GM21447 (cell line): ENCODE data around the gene COL1A1.

Experiments
- ATAC-seq: cut with Tn5 transposase; IDR thresholded peaks from one replicate; pipeline ENCODE4 v1.9.1; 2021; ENCODE audit not compliant: unreplicated experiment

Gene COL1A1

DNA sequence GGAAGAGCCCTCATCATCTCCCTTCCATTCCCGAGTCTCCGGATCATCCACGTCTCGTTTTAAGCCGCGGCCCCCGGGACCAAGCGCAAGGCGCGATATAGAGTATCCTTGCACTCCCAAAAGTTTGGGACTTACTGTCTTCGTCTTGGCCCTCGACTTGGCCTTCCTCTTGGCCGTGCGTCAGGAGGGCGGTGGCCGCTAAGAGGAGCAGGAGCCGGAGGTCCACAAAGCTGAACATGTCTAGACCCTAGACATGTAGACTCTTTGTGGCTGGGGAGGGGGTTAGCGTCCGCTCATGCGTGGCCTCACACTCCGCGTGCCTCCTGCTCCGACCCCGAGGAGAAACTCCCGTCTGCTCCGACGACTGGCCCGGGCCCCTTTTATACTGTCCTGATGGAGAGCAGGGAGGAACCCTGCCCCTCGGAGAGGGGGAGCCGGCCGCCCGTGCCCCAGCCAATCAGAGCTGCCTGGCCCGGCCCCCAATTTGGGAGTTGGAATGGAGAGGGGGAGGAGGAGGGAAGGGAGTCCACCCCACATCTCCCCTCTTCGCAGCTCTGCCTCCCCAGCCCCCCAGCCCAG, at the start of gene COL1A1:
COL1A1 (minus strand) TSS at position 356 of the 579 bp plus-strand sequence; CDS start at position 238, 118 bp downstream.
- ATAC-seq: no peak

DNA sequence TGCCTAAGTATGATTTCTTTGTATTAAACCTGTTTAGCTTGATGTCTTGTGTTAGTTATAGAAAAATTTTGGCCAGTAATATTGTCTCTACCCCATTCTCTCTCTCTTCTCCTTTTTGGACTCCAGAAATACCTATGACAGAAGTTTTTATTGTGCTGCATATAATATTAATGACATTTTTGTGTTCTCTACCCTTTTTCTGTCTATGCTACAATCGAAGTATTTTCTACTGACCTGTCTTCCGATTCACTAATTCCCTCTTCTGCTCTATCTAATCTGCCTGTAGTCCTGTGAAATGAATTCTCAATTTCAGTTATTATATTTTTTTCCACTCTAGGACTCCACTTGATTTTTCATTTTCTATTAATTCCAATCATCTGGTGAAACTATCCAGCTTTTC, 46.8 kb upstream of the COL1A1 start:
- ATAC-seq: no peak

DNA sequence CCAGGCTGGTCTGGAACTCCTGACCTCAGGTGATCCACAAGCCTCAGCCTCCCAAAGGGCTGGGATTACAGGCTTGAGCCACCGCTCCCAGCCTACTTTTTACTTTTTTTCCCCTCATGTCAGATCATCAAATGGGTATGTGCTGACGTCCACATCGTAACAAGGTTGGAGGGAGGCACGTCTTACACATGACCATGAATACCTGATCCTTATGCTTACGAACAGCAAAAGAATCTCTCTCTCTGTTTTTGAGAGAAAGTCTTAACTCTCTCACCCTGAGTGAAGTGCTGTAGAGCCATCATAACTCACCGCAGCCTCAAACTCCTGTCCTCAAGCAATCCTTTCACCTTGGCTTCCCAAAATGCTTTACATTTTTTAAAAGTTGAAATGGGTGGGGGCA, 43.3 kb upstream of the COL1A1 start:
- ATAC-seq: no peak

DNA sequence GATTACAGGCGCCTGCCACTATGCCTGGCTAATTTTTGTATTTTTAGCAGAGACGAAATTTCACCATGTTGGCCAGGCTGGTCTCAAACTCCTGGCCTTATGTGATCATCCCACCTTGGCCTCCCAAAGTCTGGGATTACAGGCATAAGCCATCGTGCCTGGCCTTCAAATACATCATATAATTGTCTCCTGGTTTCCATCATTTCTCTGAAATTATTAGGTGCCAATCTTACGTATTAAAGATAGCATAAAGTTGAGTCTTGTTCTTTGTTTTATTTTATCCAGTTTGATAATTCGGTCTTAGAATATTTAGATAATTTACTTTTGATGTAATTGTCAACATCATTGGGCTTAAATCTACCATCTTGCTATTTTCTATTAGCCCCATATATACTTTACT, 40.0 kb upstream of the COL1A1 start:
- ATAC-seq: no peak

DNA sequence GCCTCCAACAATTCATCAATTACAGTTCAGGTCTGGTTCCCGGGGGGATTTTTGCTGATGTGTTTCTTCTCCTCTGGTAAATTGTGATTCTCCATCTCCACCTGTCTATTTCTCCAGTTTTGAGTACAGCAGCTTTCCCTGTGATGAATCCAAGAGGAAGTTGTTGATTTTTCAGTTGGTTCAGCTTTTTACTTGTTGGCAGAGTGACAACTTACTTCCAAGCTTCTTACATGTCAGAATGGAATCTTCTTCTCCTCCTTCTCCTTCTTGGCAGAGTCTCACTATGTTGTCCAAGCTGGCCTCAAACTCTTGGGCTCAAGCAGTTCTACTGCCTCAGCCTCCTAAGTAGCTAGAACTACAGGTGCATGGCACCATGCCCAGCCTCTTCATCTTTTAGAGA, 39.4 kb upstream of the COL1A1 start:
- ATAC-seq: no peak

DNA sequence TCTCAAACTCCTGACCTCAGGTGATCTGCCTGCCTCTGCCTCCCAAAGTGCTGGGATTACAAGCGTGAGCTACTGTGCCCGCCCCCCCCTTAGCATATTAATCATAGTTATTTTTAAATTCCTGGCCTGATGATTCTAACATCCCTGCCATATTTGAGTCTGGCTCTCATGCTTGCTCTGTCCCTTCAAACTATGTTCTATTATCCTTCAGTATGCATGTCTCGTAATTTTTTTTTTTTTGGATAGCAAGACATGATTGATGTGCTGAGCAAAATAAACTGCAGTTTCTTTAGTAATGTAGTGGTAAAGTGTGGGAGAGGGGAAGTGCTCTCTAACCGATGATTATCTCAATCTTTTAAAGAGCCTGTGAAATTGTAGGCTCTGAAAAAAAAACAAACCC, 38.5 kb upstream of the COL1A1 start:
- ATAC-seq: no peak

DNA sequence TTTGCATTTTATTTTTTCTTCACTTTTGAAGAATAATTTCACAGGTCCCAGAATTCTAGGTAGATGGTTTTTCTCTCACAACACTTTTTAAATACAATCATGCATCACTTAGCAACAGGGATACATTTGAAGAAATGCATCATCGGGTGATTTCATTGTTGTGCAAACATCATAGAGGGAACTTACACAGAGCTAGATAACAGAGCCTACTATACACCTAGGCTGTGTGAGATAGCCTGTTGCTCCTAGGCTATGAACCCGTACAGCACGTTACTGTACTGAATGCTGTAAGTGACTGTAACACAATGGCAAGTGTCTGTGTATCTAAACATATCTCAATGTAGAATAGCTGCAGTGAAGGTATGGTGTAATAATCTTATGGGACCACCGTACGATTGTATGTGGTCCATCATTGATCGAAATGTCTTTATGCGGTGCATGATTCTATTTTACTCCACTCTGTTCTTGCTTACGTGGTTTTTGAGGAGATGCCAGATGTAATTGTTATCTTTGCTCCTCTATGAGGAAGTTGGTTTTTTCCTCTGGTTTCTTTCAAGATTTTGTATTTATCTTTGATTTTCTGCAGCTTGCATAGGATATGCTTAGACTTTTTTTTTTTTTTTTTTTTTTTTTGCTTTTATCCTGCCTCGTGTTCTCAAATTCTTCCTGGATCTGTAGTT, 37.3 kb upstream of the COL1A1 start:
- ATAC-seq: no peak

DNA sequence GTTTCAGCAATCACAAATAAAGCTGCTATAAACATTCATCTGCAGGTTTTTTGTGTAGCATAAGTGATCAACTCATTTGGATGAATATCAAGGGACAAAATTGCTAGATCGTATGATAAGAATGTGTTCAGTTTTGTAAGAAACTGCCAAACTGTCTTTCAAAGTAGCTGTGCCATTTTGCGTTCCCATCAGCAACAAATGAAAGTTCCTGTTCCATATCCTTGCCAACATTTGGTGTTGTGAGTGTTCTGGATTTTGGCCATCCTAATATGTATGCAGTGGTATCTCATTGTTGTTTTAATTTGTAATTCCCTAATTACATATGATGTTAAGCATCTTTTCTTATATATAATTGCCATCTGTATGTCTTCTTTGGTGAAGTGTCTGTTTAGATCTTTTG, 36.5 kb upstream of the COL1A1 start:
- ATAC-seq: no peak

DNA sequence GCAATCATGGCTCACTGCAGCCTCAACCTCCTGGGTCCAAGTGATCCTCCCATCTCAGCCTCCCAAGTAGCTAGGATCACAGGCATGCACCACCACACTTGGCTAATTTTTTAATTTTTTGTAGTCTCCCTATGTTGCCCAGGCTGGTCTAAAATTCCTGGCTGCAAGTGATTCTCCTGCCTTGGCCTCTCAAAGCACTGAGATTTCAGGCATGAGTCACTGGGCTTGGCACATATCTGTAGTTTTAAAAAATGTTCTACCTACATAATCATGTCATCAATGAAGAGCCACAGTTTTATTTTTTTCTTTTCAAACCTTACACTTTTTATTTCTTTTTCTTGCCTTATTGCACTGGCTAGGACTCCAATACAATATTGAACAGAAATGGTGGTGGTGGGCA, 33.1 kb upstream of the COL1A1 start:
- ATAC-seq: no peak

DNA sequence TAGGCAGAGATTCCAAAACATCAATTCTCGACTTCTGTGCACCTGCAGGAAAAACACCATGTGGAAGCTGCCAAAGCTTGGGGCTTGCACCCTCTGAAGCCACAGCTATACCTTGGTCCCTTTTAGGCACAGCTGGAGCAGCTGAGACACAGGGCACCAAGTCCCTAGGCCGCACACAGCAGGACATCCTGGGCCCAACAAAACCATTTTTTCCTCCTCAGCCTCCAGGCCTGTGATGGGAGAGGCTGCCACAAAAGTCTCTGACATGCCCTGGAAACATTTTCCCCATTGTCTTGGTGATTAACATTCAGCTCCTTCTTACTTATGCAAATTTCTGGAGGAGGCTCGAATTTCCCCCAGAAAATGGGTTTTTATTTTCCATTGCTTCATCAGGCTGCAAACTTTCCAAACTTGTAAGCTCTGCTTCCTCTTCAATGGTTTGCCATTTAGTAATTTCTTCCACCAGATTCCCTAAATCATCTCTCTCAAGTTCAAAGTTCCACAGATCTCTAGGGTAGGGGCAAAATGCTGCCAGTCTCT, 24.3 kb upstream of the COL1A1 start:
- no peak for ATAC-seq

DNA sequence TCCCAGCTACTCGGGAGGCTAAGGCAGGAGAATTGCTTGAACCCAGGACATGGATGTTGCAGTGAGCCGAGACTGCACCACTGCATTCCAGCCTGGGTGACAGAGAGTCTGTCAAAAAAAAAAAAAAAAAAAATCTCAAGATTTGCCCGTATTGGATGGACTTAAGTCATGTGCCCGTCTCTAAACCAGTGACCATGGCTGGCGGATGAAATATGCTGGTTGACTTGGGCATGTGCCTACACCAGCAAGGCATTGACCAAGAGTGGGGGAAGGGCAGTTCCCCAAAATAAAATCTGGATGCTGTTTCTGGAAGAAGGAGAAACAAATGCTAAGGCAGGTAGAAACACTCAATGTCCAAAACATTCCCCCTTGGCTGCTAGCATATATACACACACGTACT, 21.5 kb upstream of the COL1A1 start:
- no peak for ATAC-seq

DNA sequence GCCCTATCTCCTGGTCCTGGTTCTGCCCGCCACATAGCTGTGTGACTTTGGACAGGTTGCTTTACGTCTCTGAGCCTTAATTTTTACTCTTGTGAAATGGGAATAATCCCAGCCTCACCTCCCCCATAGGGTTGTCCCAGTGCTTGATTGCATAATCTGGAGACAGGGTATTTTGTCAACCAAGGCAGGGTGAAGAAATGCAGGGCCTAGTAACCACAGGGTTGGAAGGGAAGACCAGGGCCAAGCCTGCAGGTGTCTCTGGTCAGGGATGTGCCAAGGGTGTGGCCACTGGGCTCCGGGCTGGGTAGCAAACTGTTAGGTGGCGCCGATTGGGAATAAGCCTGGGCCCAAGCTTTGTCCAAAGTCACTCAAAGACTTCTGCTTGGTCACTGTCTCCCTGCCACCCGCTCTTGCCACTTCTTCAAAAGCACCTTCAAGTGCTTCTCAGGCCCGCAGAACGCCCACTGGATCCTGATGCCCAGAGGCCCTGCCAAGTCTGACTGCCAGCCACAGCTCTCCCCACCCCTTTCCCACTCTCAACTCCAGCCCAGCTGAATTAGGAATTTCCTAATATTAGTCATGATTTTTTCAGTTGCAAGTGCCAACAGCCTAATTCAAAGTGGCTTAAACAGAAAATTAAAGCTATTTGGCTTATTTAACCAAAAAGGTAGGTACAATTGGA, 20.6 kb upstream of the COL1A1 start:
- no peak for ATAC-seq

DNA sequence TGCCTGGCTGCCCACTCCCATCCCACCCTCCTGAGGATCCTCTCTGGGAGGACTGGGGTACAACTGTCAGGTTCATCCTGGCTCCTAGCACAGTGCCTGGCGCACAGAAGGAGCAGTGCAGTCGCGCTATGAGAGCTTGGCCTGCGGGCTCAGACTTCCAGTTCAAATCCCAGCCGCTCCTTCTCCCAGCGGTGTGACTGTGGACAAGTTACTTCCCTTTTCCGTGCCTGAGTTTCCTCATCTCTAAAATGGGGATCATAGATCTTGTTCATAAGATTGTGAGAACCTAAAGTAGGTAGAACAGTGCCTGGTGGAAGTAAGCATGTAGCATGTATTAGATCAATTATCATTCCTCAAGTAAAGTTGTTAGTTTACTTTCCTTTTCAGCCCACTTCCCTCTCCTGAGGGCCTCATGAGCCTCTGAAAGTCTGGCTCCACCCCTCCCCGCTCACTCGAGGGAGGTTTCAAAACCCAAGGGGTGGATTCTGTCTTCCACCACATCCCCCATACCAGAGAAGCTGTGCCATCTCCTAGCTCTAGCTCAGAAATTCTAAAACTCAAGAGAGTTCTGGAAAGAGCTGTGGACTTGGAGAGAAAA, 19.9 kb upstream of the COL1A1 start:
- ATAC-seq: no peak

DNA sequence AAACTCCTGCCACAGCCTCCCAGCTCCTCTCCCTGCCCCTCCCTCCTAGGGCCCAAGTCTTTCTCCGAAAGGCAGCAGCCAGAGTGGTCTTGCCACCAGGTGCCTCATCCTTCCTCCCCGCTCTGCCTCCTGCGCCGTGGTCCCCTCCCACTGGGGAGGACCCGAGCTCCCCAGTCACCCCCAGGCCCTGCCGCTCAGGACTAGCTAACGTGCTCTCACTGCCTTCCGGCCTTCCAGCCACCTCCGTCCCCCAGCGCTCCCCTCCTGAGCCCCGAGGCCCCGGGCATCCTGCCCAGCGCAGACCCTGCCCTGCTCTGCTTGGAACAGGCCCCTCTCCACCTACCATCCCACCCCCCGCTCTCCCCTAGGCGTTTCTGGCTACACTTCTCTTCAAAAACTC, 19.4 kb upstream of the COL1A1 start:
- ATAC-seq: no peak

DNA sequence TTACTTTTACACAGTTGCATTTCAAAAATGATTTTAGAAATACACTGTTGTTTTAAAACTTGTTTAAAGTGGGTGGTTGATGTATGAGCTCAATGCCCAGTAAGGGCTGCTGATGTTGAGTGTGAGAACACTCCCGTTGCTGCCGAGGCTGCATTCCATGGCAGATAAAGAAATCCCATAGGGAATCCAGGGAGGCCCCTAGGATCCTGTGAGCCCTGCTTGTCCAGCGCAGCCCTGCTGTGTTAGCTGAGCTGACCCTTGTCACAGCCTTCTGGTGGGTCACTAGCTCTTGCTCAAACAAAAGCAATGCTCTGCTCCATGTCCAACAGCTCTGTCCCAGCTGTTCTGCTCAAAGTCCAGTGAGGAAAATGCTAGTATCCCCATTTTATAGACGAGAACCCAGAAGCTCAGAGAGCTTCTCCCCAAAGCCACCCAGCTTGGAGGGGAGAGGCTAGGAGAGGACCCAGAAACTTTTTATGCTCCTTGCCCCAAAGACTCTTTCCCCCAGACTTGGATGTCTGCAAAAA, 18.6 kb upstream of the COL1A1 start:
- no peak for ATAC-seq

DNA sequence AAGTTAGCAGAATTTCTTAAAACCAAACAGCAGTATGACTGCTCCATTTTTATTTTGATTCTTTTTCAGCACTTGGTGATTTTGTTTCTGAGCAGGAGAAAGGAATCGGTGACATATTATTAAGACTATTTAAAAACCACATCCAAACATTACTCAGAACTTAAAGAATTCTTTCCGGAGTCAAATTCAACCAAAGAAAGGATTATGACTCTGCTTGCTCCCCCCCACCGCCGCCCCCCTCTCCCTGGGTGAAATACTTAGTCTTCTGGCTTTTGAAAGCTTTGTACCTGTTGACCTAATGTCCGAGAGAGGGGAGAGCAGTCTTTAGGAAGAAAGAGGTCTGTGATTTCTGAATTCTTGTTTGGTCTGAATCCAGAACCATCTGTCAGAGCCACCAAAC, 17.9 kb upstream of the COL1A1 start:
- ATAC-seq: no peak

DNA sequence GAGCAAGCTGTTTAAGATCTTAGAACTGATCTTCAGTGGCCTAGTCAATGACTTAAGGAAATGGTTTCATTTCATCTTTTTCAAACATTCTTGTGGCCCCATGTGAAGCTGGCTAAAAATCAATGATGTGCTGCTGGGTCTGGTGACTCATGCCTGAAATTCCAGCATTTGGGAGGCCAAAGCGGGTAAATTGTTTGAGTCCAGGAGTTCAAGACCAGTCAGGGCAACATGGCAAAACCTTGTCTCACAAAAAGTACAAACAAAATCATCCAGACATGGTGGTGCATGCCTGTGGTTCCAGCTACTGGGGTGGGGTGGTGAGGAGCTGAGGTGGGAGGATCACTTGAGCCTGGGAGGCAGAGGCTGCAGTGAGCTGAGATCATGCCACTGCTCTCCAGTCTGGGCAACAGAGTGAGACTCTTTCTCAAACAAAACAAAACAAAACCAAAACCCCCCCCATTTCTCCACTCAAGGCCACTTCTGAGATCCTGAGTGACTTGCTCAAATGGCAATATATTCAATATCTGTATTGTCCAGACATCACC, 17.4 kb upstream of the COL1A1 start:
- ATAC-seq: no peak

DNA sequence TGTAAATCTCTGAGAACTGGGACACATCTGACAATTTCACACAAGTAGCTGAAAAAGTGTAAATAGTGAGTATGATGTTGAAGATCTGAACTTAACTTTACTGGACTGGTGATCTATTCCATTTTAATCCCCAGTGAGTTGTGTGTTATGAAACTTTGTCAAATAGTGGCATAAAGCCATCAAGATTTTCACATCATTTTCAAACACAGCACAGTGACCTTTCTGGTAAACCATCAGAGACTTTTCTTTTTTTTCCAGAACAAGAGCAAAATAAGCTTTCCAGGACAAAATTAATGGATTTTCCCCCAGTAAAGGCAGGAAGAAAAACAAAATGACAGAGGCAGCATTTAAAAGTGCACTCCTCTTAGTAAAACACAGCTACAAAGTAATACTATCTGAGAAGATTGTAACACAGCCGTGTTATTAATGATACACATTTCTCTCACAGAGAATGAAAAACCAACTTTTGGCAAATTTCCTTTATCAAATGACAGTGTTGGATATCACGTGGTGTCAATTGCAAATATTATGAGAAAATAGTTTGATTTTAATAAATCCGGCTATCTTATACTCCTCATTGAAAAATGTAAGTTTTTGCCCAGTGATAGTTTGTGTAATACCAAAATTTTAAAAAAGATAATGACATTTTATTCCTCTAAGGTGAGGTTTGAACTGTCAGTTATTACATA, 16.8 kb upstream of the COL1A1 start:
- ATAC-seq: no peak

DNA sequence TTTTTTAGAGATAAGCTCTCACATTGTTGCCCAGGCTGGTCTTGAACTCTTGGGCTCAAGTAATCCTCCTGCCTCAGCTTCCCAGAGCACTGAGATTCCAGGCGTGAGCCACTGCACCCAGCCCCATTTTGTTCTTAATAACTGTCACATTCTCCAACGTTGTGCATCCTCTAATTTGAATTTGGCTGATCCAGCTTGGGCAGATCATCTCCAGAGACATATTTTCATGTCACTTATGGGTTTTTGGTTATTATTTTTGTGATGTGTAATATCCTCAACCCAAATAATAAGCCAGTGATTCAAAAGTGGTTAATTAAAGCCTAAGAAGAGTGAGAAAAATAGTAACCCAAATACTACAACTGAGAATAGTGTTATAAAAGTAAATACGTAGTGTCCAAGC, 16.2 kb upstream of the COL1A1 start:
- no peak for ATAC-seq

DNA sequence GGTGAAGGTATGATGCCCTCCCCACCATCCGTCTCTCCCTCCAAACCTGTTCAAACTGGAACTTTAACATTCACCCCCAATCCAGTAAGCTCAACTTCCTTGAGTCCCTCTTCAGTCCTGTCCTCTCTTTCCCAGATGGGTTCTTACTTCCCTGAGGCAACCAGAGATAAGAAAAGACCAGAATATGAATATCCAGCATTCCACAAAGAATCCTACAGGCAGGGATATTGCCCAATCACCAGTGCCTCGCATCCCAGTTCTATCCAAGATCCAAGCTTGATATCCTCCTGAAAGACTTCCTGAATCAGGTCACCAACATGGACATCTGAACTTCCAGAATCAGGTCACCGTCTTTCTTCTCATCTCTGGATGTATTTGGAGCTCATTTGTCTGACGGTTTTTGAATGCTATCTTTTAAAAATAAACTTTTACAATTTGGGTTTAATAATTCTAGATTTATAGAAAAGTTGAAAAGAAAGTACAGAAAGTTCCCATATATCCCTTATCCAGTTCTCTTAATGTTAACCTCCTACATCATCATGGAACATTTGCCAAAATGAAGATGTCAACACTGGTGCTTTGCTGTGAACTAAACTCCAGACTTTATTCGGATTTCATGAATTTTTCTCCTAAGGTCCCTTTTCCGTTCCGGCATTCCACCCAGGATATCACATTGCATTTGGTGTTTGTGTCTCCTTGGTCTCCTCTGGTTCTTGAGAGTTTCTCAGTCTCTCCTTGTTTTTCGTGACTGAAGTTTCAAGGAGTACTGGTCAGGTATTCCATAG, 13.7 kb upstream of the COL1A1 start:
- ATAC-seq: no peak
